ENCODE results near the gene EDEM3. TPM values are rescaled to one million over a fixed set of nuclear protein-coding genes. Genes with fewer than 3 reads are reported as not detected.

The EDEM3 gene
- total RNA-seq, result 10 to 100 TPM; 23.0 to 25.4 TPM

- DNase-seq (peak; percentile 99), ATAC-seq (peak; percentile 94)
- no peaks in the 10 kb centered on the region for H3K27me3 Mint-ChIP-seq
- H3K27ac Mint-ChIP-seq, result peak within 1 kb of the TSS; percentile 85
- H3K4me3 Mint-ChIP-seq, result peak within 1 kb of the TSS; percentile 95
- CTCF ChIA-PET, result interaction anchor here (0.9 to 1.7 kb wide), 7 partner anchors 11 to 416 kb away, joined by 3 to 5 read pairs (median 4); partner anchors contain the start of gene NIBAN1
- peaks cover 32% of the 10 kb centered on the region for H3K4me1 Mint-ChIP-seq
- H3K9me3 Mint-ChIP-seq (ENCODE audit: low read depth), result no peaks in the 10 kb centered on the region
- H3K36me3 Mint-ChIP-seq, result peaks cover 3% of the 10 kb centered on the region
Measured at GRCh38 chr1:184754476-184755225, at the start of gene EDEM3. Gene EDEM3, minus strand, starts transcription at chr1:184754858. Its CDS starts 212 bp downstream, at chr1:184754646.

GRCh38 chr1:184804220-184804619, 49.6 kb upstream of the EDEM3 start:
- no peak overlapping the region for H3K4me3 Mint-ChIP-seq
- no peaks in the 10 kb centered on the region for H3K9me3 Mint-ChIP-seq (ENCODE audit: low read depth)
- no peak overlapping the region for H3K27ac Mint-ChIP-seq
- DNase-seq (no peak), ATAC-seq (no peak)
- CTCF ChIA-PET, result interaction anchor here (1.4 to 11.2 kb wide), 2 partner anchors 14 to 176 kb away, joined by 6 to 259 read pairs; partner anchors contain the start of gene NIBAN1
- no peaks in the 10 kb centered on the region for H3K27me3 Mint-ChIP-seq
- H3K36me3 Mint-ChIP-seq, result peaks cover 36% of the 10 kb centered on the region
- H3K4me1 Mint-ChIP-seq, result peaks cover 5% of the 10 kb centered on the region

GRCh38 chr1:184803180-184803492, 48.5 kb upstream of the EDEM3 start:
- Mint-ChIP-seq H3K27me3 (no peaks in the 10 kb centered on the region), H3K4me1 (peaks cover 5% of the 10 kb centered on the region), H3K9me3 (ENCODE audit: low read depth) (no peaks in the 10 kb centered on the region), H3K4me3 (no peak overlapping the region), H3K36me3 (peaks cover 36% of the 10 kb centered on the region), H3K27ac (no peak overlapping the region)
- CTCF ChIA-PET, result interaction anchor here (0.7 to 1.3 kb wide), 3 partner anchors 179 to 184 kb away, joined by 3 to 5 read pairs (median 3); no protein-coding TSS in a partner anchor
- ATAC-seq (no peak), DNase-seq (no peak)

GRCh38 chr1:184802354-184803179, 47.9 kb upstream of the EDEM3 start:
- Mint-ChIP-seq H3K4me1 (peaks cover 5% of the 10 kb centered on the region), H3K4me3 (no peak overlapping the region), H3K36me3 (peaks cover 36% of the 10 kb centered on the region), H3K27me3 (no peaks in the 10 kb centered on the region), H3K9me3 (ENCODE audit: low read depth) (no peaks in the 10 kb centered on the region), H3K27ac (no peak overlapping the region)
- DNase-seq (no peak), ATAC-seq (no peak)
- CTCF ChIA-PET, result interaction anchor here (0.7 to 1.3 kb wide), 3 partner anchors 179 to 185 kb away, joined by 3 to 5 read pairs (median 3); no protein-coding TSS in a partner anchor

GRCh38 chr1:184801503-184801902, 46.8 kb upstream of the EDEM3 start:
- DNase-seq (no peak), ATAC-seq (no peak)
- Mint-ChIP-seq H3K9me3 (ENCODE audit: low read depth) (no peaks in the 10 kb centered on the region), H3K4me3 (no peak overlapping the region), H3K27ac (no peak overlapping the region), H3K4me1 (peaks cover 5% of the 10 kb centered on the region), H3K27me3 (no peaks in the 10 kb centered on the region), H3K36me3 (peaks cover 38% of the 10 kb centered on the region)
- CTCF ChIA-PET, result no interaction called here

- peaks cover 5% of the 10 kb centered on the region for H3K4me1 Mint-ChIP-seq
- H3K4me3 Mint-ChIP-seq, result no peak overlapping the region
- ATAC-seq (no peak), DNase-seq (no peak)
- peaks cover 42% of the 10 kb centered on the region for H3K36me3 Mint-ChIP-seq
- no peaks in the 10 kb centered on the region for H3K9me3 Mint-ChIP-seq (ENCODE audit: low read depth)
- H3K27me3 Mint-ChIP-seq, result no peaks in the 10 kb centered on the region
- CTCF ChIA-PET, result no interaction called here
- H3K27ac Mint-ChIP-seq, result no peak overlapping the region
Measured at GRCh38 chr1:184800876-184801275, 46.2 kb upstream of the EDEM3 start.

- CTCF ChIA-PET, result interaction anchor here (2.3 kb wide), 1 partner anchor 11 kb away, joined by 7 read pairs; no protein-coding TSS in a partner anchor
Measured at GRCh38 chr1:184793967-184794366, 39.3 kb upstream of the EDEM3 start.

GRCh38 chr1:184792450-184792969, 37.9 kb upstream of the EDEM3 start:
- Mint-ChIP-seq H3K36me3 (peaks cover 39% of the 10 kb centered on the region), H3K9me3 (ENCODE audit: low read depth) (no peaks in the 10 kb centered on the region), H3K4me3 (no peak overlapping the region), H3K27me3 (no peaks in the 10 kb centered on the region), H3K27ac (peak overlapping the region; percentile 55), H3K4me1 (peaks cover 19% of the 10 kb centered on the region)
- CTCF ChIA-PET, result interaction anchor here (1.2 to 1.6 kb wide), 2 partner anchors 13 to 189 kb away, joined by 5 to 6 read pairs; no protein-coding TSS in a partner anchor
- DNase-seq, result no peak
- ATAC-seq, result peak; percentile 77

More at GRCh38 chr1:184793967-184794366, 39.3 kb upstream of the EDEM3 start:
- H3K36me3 Mint-ChIP-seq, result peaks cover 44% of the 10 kb centered on the region
- H3K4me3 Mint-ChIP-seq, result no peak overlapping the region
- ATAC-seq, result no peak
- H3K9me3 Mint-ChIP-seq (ENCODE audit: low read depth), result no peaks in the 10 kb centered on the region
- no peaks in the 10 kb centered on the region for H3K27me3 Mint-ChIP-seq
- no peak for DNase-seq
- H3K27ac Mint-ChIP-seq, result no peak overlapping the region
- H3K4me1 Mint-ChIP-seq, result peaks cover 19% of the 10 kb centered on the region

- CTCF ChIA-PET, result interaction anchor here (0.8 to 1.6 kb wide), 5 partner anchors 14 to 192 kb away, joined by 3 to 6 read pairs (median 3); no protein-coding TSS in a partner anchor
- H3K36me3 Mint-ChIP-seq, result peaks cover 41% of the 10 kb centered on the region
Measured at GRCh38 chr1:184791550-184791900, 36.9 kb upstream of the EDEM3 start.

GRCh38 chr1:184790642-184791549, 36.2 kb upstream of the EDEM3 start:
- DNase-seq (no peak), ATAC-seq (no peak)
- no peaks in the 10 kb centered on the region for H3K9me3 Mint-ChIP-seq (ENCODE audit: low read depth)
- H3K36me3 Mint-ChIP-seq, result peaks cover 37% of the 10 kb centered on the region
- CTCF ChIA-PET, result interaction anchor here (1.0 to 1.6 kb wide), 4 partner anchors 15 to 193 kb away, joined by 3 to 6 read pairs (median 4); no protein-coding TSS in a partner anchor
- no peaks in the 10 kb centered on the region for H3K27me3 Mint-ChIP-seq
- no peak overlapping the region for H3K27ac Mint-ChIP-seq
- H3K4me1 Mint-ChIP-seq, result peaks cover 19% of the 10 kb centered on the region
- no peak overlapping the region for H3K4me3 Mint-ChIP-seq

More at GRCh38 chr1:184791550-184791900, 36.9 kb upstream of the EDEM3 start:
- H3K4me1 Mint-ChIP-seq, result peaks cover 19% of the 10 kb centered on the region
- ATAC-seq, result no peak
- no peaks in the 10 kb centered on the region for H3K9me3 Mint-ChIP-seq (ENCODE audit: low read depth)
- no peak for DNase-seq
- no peak overlapping the region for H3K4me3 Mint-ChIP-seq
- H3K27me3 Mint-ChIP-seq, result no peaks in the 10 kb centered on the region
- H3K27ac Mint-ChIP-seq, result no peak overlapping the region

- Mint-ChIP-seq H3K27ac (no peak overlapping the region), H3K4me1 (peaks cover 15% of the 10 kb centered on the region), H3K27me3 (no peaks in the 10 kb centered on the region), H3K4me3 (no peak overlapping the region), H3K36me3 (peaks cover 34% of the 10 kb centered on the region), H3K9me3 (ENCODE audit: low read depth) (peaks cover 5% of the 10 kb centered on the region)
- DNase-seq (no peak), ATAC-seq (no peak)
- CTCF ChIA-PET, result no interaction called here
Measured at GRCh38 chr1:184789884-184790283, 35.2 kb upstream of the EDEM3 start.

- CTCF ChIA-PET, result interaction anchor here (1.0 kb wide), 1 partner anchor 381 kb away, joined by 4 read pairs; no protein-coding TSS in a partner anchor
- H3K27ac Mint-ChIP-seq, result no peak overlapping the region
Measured at GRCh38 chr1:184788970-184789369, 34.3 kb upstream of the EDEM3 start.

More at GRCh38 chr1:184788970-184789369, 34.3 kb upstream of the EDEM3 start:
- H3K4me3 Mint-ChIP-seq, result no peak overlapping the region
- peaks cover 15% of the 10 kb centered on the region for H3K4me1 Mint-ChIP-seq
- peaks cover 9% of the 10 kb centered on the region for H3K9me3 Mint-ChIP-seq (ENCODE audit: low read depth)
- no peaks in the 10 kb centered on the region for H3K27me3 Mint-ChIP-seq
- peaks cover 36% of the 10 kb centered on the region for H3K36me3 Mint-ChIP-seq
- ATAC-seq, result no peak
- no peak for DNase-seq
